ENCODE measurements around the gene SLC23A1.

DNA sequence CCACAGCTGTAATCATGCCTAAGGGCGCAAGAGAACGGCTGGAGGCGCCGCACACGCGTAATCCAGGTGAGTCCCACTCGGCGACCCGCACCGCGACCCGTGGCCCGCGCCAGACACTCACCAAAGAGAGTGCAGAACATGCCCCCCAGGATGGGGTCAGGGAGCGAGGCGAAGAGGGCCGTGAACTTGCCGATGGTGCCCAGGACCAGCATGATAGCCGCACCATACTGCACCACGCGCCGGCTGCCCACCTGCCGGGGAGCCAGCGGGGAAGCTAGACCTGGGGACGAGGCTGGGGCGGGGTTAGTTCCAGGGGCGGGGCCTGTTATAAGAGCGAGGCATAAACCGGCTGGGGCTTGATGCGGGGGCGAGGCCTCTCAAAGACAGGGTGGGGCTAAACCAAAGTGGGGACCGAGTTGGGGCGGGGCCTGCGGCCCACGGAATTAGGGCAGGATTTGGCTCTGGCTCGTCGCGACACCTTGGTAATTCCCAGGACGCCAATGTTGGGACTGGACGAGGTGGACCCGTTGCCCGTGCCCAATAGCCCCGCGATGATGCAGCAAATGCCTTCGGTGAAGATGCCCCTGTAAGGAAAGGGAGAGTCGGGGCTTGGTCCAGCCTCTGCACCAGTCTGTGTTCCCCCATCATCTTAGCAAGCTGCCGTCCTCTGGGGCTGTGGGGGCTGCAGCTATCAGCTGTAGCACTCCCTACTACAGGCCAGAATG is 4.8 kb downstream of the SLC23A1 start:
- TF ChIP-seq CTCF (IDR thresholded peaks at IDR 0.05; ENCODE audit: insufficient read depth, low read depth, low read length) (no peak), EZH2 (IDR thresholded peaks at IDR 0.05; ENCODE audit: insufficient read depth, low read length) (no peak)
